HG03066 (cell line): ENCODE data around the gene AFAP1.

Experiments used
- ATAC-seq: cut with Tn5 transposase; IDR thresholded peaks from one replicate; pipeline ENCODE4 v1.9.1; 2021; ENCODE audit warnings: low read depth; ENCODE audit not compliant: unreplicated experiment

The AFAP1 gene

GRCh38 chr4:7872264-7872771, 67.3 kb downstream of the AFAP1 start:
- ATAC-seq, result no peak

GRCh38 chr4:7871356-7871755, 68.3 kb downstream of the AFAP1 start:
- no peak for ATAC-seq

DNA sequence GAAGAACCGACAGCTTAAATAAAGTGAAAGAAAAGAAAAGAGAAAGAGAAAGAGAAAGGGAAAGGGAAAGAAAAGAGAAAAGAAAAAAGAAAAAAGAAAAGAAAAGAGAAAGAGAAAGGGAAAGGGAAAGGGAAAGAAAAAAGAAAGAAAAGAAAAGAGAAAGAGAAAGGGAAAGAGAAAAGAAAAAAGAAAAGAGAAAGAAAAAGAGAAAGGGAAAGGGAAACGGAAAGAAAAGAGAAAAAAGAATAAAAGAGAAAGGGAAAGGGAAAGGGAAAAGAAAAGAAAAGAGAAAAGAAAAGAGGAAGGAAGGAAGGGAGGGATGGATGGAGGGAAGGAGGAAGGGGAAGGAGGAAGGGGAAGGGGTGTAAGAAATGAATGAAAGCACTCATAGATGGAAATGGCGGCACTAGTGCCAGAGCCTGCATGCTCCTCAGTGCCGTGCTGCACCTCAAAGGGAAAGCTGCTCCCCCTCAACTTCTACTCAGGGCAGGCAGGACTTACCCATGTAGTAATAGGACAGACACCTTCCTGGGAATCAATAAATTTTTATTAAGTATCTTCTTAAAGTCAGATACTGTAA, 70.7 kb downstream of the AFAP1 start:
- ATAC-seq, result no peak

DNA sequence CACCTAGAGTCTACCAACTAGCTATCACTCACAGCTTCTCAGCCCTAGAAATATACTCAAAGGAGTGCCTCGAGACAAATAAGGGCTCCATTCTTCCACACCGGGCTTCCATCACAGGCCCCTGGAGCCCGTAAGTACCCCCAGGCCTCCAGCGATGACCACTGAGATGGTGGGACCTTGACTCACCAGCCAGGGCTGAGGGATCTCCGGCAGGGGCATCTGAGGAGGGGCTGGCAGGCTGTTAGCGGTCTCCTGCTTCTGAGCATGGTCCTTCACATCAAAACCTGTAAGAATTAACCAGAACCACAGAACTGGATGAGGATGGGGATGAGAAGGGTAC, 71.3 kb downstream of the AFAP1 start:
- no peak for ATAC-seq

- ATAC-seq, result no peak
Observed at GRCh38 chr4:7867701-7868435, 71.8 kb downstream of the AFAP1 start.

GRCh38 chr4:7867191-7867590, 72.5 kb downstream of the AFAP1 start:
- no peak for ATAC-seq

DNA sequence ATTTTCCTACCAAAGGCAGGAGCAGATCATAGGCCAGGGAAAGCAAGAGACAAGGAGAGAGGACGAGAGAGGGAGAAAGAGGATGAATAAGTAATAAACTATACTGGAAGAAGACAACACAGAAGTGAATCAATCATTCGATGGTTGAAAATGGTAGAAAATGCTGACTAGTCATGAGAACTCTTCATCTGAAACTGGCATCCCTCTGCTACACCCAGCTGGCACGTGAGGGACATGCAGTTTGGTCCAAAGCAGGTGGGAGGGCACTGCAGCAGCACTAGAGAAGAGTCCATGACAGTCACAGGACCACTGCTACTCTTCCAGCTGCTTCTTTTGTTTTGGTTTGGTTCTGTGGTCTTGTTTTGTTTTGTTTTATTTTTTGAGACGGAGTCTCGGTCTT, 74.1 kb downstream of the AFAP1 start:
- no peak for ATAC-seq

DNA sequence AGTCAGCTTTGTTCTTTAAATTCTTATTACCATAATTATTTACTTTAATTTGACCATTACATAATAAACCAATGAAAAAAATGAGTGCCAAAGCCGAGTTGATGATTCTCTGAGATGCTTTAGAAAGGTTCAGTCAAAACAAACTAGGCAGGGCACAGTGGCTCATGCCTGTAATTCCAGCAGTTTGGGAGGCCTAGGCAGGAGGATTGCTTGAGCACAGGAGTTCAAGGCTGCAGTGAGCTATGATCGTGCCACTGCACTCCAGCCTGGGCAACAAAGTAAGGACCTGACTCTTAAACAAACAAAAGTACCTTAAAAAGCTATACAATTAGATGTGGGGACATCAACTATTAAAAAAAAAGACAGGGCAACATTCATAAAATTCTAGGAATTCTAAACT, 75.0 kb downstream of the AFAP1 start:
- no peak for ATAC-seq

- no peak for ATAC-seq
Observed at GRCh38 chr4:7863911-7864681, 75.6 kb downstream of the AFAP1 start.

- no peak for ATAC-seq
Observed at GRCh38 chr4:7862561-7863192, 77.0 kb downstream of the AFAP1 start.

DNA sequence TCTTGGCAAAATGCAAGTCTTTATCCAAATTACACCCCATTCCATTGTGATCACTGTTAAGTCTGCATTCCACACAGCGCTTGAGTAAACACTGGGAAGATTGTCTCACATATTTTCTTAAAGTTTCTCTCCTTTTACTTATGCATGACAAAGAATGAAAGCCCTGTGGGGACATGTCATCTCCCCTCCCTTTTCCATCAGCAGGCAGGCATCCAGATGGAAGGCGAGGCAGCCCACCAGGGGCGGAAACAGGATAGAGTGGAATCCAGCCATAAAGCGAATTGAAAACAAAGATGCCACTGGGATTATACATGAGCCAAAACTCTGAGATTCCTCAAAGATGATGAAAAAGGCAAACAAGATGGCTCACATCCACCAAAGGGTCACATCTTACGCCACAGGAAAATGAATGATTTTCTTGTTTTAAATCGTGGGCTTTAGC, 78.2 kb downstream of the AFAP1 start:
- ATAC-seq, result no peak

- no peak for ATAC-seq
Observed at GRCh38 chr4:7860600-7861163, 79.0 kb downstream of the AFAP1 start.

- no peak for ATAC-seq
Observed at GRCh38 chr4:7859326-7859725, 80.3 kb downstream of the AFAP1 start.

- ATAC-seq, result no peak
Observed at GRCh38 chr4:7858498-7858897, 81.2 kb downstream of the AFAP1 start.

GRCh38 chr4:7857993-7858392, 81.7 kb downstream of the AFAP1 start:
- ATAC-seq, result no peak

DNA sequence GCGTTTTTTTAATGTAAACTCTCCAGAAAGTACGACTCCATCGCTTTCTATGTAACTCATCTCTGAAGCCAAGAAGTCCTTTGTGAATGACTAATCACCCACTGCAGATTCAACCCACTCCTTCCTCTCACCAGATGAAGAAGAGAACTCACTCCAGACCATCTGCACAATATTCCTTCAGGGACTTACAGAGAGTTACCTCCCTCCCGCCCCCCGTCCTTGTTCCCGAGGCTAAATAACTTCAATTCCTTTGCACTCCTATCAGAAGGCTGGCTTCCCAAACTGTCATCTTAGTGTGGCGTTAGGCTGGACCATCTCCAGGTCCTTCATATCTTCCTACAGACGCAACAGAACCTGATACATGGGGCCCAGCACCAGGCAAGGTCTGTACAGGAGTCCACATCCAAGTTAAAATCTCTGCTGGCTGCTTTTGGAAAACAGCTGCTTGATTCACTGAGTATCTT, 82.4 kb downstream of the AFAP1 start:
- ATAC-seq, result no peak

DNA sequence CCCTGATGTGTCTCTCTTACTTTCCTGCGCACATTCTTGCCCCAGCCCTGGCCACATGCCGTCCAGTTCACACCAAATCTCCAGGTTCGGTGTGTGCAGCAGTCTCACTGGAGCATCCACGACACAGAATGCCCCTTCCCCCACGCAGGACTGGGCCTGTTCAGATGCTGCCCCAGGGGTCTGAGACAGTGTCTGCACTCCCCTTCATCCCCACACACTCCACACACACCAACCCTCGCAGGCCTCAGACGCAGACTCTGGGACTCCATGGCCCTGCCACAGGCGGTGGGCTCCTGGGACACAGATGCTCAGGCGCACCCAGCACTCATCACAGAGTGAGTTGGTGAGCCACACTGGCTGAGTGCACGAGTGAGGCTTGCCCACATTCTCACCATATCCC, 83.9 kb downstream of the AFAP1 start:
- ATAC-seq, result no peak

- no peak for ATAC-seq
Observed at GRCh38 chr4:7854697-7855370, 84.8 kb downstream of the AFAP1 start.

DNA sequence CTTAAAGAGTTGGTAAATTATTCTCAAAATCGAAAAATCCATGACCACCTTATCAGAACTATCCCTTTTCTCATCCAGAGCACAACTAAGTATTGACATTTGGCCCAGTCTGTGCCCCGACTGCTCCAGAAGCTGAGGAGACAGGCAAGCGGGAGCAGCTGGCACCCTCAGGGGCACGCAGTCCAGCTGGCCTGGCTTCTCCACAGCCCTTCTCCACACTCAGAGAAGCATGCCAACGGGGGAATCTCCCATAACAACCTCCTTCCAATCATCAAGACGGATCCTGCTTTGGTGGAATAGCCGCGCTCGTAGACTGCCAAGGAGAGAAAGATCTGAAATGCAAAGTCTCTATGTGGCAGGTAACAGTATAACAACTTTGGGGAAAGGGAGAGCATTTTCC, 85.4 kb downstream of the AFAP1 start:
- ATAC-seq, result no peak

DNA sequence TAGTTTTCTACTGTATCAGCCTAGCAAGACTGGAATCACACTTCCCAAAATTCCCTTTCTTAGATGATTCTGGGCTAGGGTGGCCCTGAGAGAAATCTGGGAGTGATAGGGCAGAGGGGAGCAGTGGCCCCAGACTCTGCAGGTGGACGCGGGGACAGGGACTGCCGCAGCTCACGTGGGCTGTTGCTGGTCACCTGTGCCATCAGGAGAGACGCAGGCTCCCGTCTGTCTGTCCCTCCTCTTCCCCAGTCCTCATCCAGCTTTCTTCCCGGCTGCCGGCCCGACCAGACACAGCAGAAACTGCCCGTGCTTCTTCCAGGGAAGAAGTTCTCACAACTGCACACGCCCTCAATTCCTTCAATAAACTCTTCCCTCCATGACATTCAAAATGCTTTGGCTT, 86.4 kb downstream of the AFAP1 start:
- no peak for ATAC-seq
